ENCODE results near the gene VILL. TPM values are rescaled to one million over a fixed set of nuclear protein-coding genes. Genes with fewer than 3 reads are reported as not detected.

Gene VILL
- total RNA-seq, 1 donor from 2014 or later: 4.9 TPM

- peaks cover 14% of the 10 kb centered on the region for H3K36me3 Mint-ChIP-seq (ENCODE audit: low read depth)
These were observed 33.7 kb upstream of the VILL start for GRCh38 chr3:37956723-37957538.

GRCh38 chr3:37957539-37957936 is 33.0 kb upstream of the VILL start:
- no peak for TF ChIP-seq CTCF (conservative IDR thresholded peaks at IDR 0.05)
- no peaks in the 10 kb centered on the region for H3K27me3 Mint-ChIP-seq (ENCODE audit: low read depth)
- peaks cover 20% of the 10 kb centered on the region for H3K4me1 Mint-ChIP-seq
- H3K9me3 Mint-ChIP-seq: no peaks in the 10 kb centered on the region
- H3K36me3 Mint-ChIP-seq (ENCODE audit: low read depth): peaks cover 9% of the 10 kb centered on the region
- peak overlapping the region; percentile 13 for H3K27ac Mint-ChIP-seq (ENCODE audit: unreplicated experiment)
- no peak overlapping the region for H3K4me3 Mint-ChIP-seq
- DNase-seq (ENCODE audit: low read depth, low spot score): no peak

More at GRCh38 chr3:37956723-37957538, 33.7 kb upstream of the VILL start:
- no peak for DNase-seq (ENCODE audit: low read depth, low spot score)
- no peak overlapping the region for H3K4me3 Mint-ChIP-seq
- H3K27ac Mint-ChIP-seq (ENCODE audit: unreplicated experiment): peak overlapping the region; percentile 13
- H3K4me1 Mint-ChIP-seq: peaks cover 15% of the 10 kb centered on the region
- H3K27me3 Mint-ChIP-seq (ENCODE audit: low read depth): no peaks in the 10 kb centered on the region
- no peak for TF ChIP-seq CTCF (conservative IDR thresholded peaks at IDR 0.05)
- H3K9me3 Mint-ChIP-seq: no peaks in the 10 kb centered on the region

GRCh38 chr3:37961622-37962431 is 28.8 kb upstream of the VILL start:
- H3K27ac Mint-ChIP-seq (ENCODE audit: unreplicated experiment): peak overlapping the region; percentile 65

GRCh38 chr3:37963016-37963415 is 27.6 kb upstream of the VILL start:
- Mint-ChIP-seq H3K9me3 (no peaks in the 10 kb centered on the region), H3K36me3 (ENCODE audit: low read depth) (peaks cover 10% of the 10 kb centered on the region), H3K27me3 (ENCODE audit: low read depth) (no peaks in the 10 kb centered on the region), H3K4me3 (no peak overlapping the region), H3K4me1 (peaks cover 15% of the 10 kb centered on the region), H3K27ac (ENCODE audit: unreplicated experiment) (no peak overlapping the region)
- no peak for TF ChIP-seq CTCF (conservative IDR thresholded peaks at IDR 0.05)
- DNase-seq (ENCODE audit: low read depth, low spot score): no peak

More at GRCh38 chr3:37961622-37962431, 28.8 kb upstream of the VILL start:
- no peak for TF ChIP-seq CTCF (conservative IDR thresholded peaks at IDR 0.05)
- no peak for DNase-seq (ENCODE audit: low read depth, low spot score)
- Mint-ChIP-seq H3K9me3 (no peaks in the 10 kb centered on the region), H3K36me3 (ENCODE audit: low read depth) (peaks cover 10% of the 10 kb centered on the region), H3K27me3 (ENCODE audit: low read depth) (no peaks in the 10 kb centered on the region), H3K4me1 (peaks cover 15% of the 10 kb centered on the region), H3K4me3 (no peak overlapping the region)

GRCh38 chr3:37963635-37964034 is 27.0 kb upstream of the VILL start:
- no peaks in the 10 kb centered on the region for H3K9me3 Mint-ChIP-seq
- no peaks in the 10 kb centered on the region for H3K27me3 Mint-ChIP-seq (ENCODE audit: low read depth)
- DNase-seq (ENCODE audit: low read depth, low spot score): no peak
- H3K27ac Mint-ChIP-seq (ENCODE audit: unreplicated experiment): no peak overlapping the region
- peaks cover 15% of the 10 kb centered on the region for H3K4me1 Mint-ChIP-seq
- TF ChIP-seq CTCF (conservative IDR thresholded peaks at IDR 0.05): no peak
- no peak overlapping the region for H3K4me3 Mint-ChIP-seq
- peaks cover 10% of the 10 kb centered on the region for H3K36me3 Mint-ChIP-seq (ENCODE audit: low read depth)
